Chondrocyte (in vitro differentiated cells): Measurements from ENCODE around the gene NUP85. TPM values are rescaled to one million over a fixed set of nuclear protein-coding genes. Genes with fewer than 3 reads are reported as not detected.

Experiments used
- DNase-seq: peaks from one replicate; pipeline ENCODE4 v3.0.0; 2021; ENCODE audit warnings: mixed read lengths, low spot score
- H3K27ac Mint-ChIP-seq: one replicate; pipeline ENCODE4 v1.8.0; 2021; ENCODE audit warnings: mild to moderate bottlenecking, moderate library complexity, mixed read lengths; ENCODE audit not compliant: unreplicated experiment
- H3K27me3 Mint-ChIP-seq: 2 replicates; pipeline ENCODE4 v1.8.0; 2021; ENCODE audit warnings: low read depth, mixed read lengths
- H3K36me3 Mint-ChIP-seq: 2 replicates; pipeline ENCODE4 v1.8.0; 2021; ENCODE audit warnings: low read depth, mixed read lengths
- H3K4me1 Mint-ChIP-seq: 2 replicates; pipeline ENCODE4 v1.8.0; 2021; ENCODE audit warnings: low read depth, mild to moderate bottlenecking, mixed read lengths
- H3K4me3 Mint-ChIP-seq: one replicate; pipeline ENCODE4 v1.8.0; 2021; ENCODE audit warnings: mild to moderate bottlenecking, moderate library complexity, mixed read lengths; ENCODE audit not compliant: unreplicated experiment
- H3K9me3 Mint-ChIP-seq: 2 replicates; pipeline ENCODE4 v1.8.0; 2021; ENCODE audit warnings: low read depth, mixed read lengths
- total RNA-seq: library from RNA; stranded (reverse); gene quantifications from 3 replicates; pipeline ENCODE4 v1.2.1, GENCODE V29; 2021
- TF ChIP-seq, protein P1 (sequence below): fragments of 200-600 bp; sonication (generic); IDR thresholded peaks from 2 replicates; pipeline ENCODE4 v1.5.0; 2021; ENCODE audit warnings: antibody characterized with exemption, mild to moderate bottlenecking, moderate library complexity

Gene NUP85
- total RNA-seq, 1 donor from 2014 or later: 41.3 TPM

DNA sequence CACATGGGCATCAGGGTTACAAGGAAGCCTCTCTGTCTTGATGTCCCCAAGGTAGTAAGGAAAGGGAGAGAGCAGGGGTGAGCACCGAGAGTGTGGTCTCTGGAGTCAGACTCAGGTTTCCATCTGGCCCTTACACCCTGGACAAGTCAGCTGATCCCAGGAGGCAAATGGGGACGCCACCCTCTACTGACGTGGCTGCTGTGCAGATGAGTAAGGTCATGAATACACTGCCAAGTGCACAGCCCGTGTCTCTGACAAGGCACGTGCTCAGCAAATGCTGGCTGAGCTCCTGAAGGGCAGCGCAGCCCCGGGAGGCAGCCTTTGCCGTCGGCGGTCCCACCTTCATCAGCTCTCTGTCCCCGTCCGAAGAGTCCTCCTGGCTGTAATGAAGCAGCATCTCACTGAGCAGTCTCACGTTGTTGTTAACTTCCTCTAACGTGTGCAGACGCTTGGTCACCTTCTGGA, 36.5 kb downstream of the NUP85 start:
- peaks cover 21% of the 10 kb centered on the region for H3K36me3 Mint-ChIP-seq
- H3K27ac Mint-ChIP-seq: no peak overlapping the region
- H3K4me1 Mint-ChIP-seq: no peaks in the 10 kb centered on the region

DNA sequence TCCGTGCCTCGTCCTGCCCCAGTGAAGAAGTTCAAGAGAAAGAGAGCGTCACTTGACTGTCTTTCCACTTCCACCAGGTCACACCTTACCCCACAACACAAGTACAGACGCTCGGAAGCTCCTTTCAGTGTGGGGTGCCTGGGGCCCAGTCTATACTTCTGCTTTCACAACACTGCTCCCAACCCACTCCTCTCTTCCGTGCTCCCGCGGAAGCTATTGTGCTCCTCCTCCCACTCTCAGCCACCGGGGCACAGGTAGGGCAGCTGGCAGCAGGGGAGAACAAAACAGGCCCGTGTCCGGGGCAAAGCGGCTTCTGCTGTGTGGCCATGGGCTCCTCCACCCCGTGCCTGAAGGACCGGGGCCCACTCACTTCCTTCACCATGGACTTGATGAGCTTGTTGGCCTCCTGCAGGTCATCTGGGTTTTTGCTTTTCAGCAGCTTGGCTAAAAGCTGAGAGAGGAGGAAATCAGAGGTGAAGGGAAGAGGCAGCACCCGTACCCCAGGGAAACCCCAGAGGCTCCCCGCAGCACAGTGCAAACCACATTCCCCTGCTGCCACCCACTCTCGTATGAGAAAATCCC, 37.1 kb downstream of the NUP85 start:
- Mint-ChIP-seq H3K27ac (no peak overlapping the region), H3K4me3 (no peak overlapping the region), H3K36me3 (peaks cover 21% of the 10 kb centered on the region), H3K4me1 (no peaks in the 10 kb centered on the region), H3K27me3 (no peaks in the 10 kb centered on the region), H3K9me3 (no peaks in the 10 kb centered on the region)
- no peak for DNase-seq
- TF ChIP-seq, protein P1, sequence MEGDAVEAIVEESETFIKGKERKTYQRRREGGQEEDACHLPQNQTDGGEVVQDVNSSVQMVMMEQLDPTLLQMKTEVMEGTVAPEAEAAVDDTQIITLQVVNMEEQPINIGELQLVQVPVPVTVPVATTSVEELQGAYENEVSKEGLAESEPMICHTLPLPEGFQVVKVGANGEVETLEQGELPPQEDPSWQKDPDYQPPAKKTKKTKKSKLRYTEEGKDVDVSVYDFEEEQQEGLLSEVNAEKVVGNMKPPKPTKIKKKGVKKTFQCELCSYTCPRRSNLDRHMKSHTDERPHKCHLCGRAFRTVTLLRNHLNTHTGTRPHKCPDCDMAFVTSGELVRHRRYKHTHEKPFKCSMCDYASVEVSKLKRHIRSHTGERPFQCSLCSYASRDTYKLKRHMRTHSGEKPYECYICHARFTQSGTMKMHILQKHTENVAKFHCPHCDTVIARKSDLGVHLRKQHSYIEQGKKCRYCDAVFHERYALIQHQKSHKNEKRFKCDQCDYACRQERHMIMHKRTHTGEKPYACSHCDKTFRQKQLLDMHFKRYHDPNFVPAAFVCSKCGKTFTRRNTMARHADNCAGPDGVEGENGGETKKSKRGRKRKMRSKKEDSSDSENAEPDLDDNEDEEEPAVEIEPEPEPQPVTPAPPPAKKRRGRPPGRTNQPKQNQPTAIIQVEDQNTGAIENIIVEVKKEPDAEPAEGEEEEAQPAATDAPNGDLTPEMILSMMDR: no peak

More for the DNA sequence above, 36.5 kb downstream of the NUP85 start:
- TF ChIP-seq, protein P1: no peak
- no peaks in the 10 kb centered on the region for H3K27me3 Mint-ChIP-seq
- H3K9me3 Mint-ChIP-seq: no peaks in the 10 kb centered on the region
- no peak overlapping the region for H3K4me3 Mint-ChIP-seq
- no peak for DNase-seq

DNA sequence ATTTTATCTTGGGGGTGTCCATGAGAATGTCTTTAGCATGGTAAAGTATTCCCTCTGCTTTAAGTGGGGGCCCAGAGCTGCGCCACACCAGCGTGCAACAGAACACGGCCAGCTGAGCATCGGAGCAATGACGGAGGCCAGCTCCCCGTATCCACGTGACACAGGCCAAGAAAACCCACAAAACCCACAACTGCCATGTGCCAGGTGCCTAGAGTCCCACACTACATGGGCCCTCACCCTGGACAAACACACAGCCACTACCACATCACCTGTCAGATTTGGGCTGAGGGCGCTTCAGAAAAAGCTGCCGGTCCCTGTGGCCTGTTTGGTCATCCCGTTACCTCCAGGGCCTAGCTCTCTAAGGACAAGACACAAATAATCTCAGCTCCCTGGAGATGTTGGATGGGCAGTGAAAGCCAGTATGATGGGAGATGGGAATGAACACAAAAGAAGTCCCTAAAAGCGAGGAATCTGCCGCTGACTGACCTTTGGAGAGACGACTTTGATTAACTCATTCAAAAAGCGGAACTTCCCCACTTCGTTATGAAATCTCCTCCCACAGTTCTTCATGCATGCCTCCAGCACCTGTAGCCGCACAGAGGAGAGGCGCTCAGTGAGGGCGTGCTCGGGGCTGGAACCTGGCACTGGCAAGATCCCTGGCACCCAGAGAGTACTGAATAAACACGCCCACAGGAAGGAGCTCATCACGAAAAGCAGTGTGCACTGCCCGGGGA, 38.8 kb downstream of the NUP85 start:
- peaks cover 17% of the 10 kb centered on the region for H3K36me3 Mint-ChIP-seq
- no peak overlapping the region for H3K27ac Mint-ChIP-seq
- no peaks in the 10 kb centered on the region for H3K9me3 Mint-ChIP-seq
- no peaks in the 10 kb centered on the region for H3K27me3 Mint-ChIP-seq
- no peaks in the 10 kb centered on the region for H3K4me1 Mint-ChIP-seq
- TF ChIP-seq, protein P1: no peak
- DNase-seq: no peak
- no peak overlapping the region for H3K4me3 Mint-ChIP-seq

DNA sequence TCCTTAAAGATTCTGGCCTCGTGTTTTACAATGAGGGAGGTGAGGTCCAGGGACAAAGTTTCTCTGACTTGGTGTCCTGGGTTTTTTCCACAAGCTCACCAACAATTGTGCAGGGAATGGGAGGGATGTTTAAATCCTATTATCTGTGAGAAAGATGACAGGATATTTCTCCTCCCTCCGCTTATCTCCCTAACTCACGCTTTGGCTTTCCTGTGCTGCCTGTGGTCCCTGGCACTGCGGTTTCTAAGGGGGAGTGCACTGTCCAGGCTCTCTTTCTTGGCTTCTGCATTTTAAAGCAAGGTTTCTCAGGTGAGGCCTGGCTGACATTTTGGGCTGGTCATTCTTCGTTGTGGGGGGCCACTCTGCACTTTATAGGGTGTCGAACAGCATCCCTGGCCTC, 39.5 kb downstream of the NUP85 start:
- Mint-ChIP-seq H3K9me3 (no peaks in the 10 kb centered on the region), H3K27ac (no peak overlapping the region), H3K4me3 (no peak overlapping the region), H3K27me3 (no peaks in the 10 kb centered on the region), H3K4me1 (peaks cover 7% of the 10 kb centered on the region), H3K36me3 (peaks cover 17% of the 10 kb centered on the region)
- no peak for DNase-seq
- TF ChIP-seq, protein P1: no peak

DNA sequence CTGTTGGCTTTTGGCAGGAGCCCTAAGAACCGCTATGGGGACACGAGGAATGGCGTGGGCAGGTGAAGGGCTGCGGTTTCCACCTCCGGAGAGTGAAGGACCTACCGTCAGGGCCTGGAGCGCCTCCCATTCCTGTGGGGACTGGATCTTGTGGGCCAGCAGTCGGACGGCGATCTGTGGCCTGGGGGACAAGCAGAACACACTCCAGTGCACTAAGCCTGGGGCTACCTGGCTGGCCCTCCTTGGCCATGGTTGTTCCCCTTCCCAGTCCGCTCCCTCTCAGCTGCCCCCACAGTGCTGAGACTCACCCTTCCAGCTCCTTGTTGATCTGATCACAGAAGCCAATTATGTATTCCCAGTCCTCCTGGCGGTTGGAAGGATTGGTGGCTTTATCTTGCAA, 40.9 kb downstream of the NUP85 start:
- H3K27me3 Mint-ChIP-seq: no peaks in the 10 kb centered on the region
- peaks cover 17% of the 10 kb centered on the region for H3K36me3 Mint-ChIP-seq

More for the DNA sequence above, 40.9 kb downstream of the NUP85 start:
- no peak overlapping the region for H3K4me3 Mint-ChIP-seq
- no peaks in the 10 kb centered on the region for H3K9me3 Mint-ChIP-seq
- TF ChIP-seq, protein P1: no peak
- peaks cover 16% of the 10 kb centered on the region for H3K4me1 Mint-ChIP-seq
- DNase-seq: no peak
- no peak overlapping the region for H3K27ac Mint-ChIP-seq
